Measurements from ENCODE around the gene TRAF2. TPM values are rescaled to one million over a fixed set of nuclear protein-coding genes. Genes with fewer than 3 reads are reported as not detected.

Gene TRAF2
- polyA plus RNA-seq, 2 donors, result 11.0 to 16.6 TPM

DNA sequence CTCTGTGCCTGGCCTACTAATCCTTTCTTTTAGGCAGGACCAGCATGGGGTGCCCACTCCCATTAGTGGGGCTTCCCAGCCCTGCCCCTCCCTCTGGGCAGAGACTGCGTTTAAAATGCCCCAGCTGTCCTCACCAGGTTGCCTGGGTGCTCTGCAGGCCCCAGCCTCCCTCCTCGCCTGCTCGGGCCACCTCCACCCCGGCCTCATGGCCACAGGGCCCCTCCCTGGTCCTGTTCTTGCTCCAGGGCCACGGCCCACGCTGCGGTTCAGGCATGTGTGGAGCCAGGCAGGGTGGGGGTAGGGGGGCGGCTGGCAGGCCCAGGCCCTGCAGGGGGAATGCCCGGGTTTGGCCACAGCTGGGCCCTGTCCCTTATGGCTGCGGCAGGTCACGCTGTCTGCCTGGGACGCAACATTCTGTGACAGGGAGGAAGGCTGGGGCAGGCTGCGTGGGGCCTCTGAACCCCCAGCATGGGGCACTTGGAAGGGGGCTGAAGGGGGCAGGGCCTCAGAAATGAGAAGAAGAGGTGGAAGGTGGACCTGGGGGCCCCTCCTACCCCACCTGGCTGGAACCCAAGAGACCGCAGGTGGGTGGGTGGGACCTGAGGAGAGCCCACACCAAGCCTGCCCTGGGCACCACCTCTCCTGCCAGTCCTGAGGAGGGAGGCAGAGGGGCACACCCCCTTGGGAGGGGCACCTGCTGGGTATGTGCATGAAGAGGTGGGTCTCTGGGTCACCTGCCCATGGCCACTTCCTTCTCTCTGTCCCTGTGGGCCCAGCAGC is 65.4 kb downstream of the TRAF2 start, which contains the start of gene LCN12:
LCN12 (plus strand) TSS at position 733 of the 780 bp plus-strand sequence. CDS start 55 bp downstream, outside the sequence.
- no peaks in the 10 kb centered on the region for H3K27me3 ChIP-seq (ENCODE audit: control insufficient read depth in 1 of 2, insufficient read depth in 2 of 2, low read length in 2 of 2)
- H3K4me3 ChIP-seq (ENCODE audit: low read depth in 1 of 2, low read length in 2 of 2), result no peak within 1 kb of the TSS
- peaks cover 3 to 7% of the 10 kb centered on the region in 2 donors for H3K4me1 ChIP-seq (ENCODE audit: control insufficient read depth in 2 of 2, insufficient read depth in 2 of 2, low read length in 1 of 2)
- H3K36me3 ChIP-seq (ENCODE audit: control insufficient read depth in 2 of 2, insufficient read depth in 2 of 2, low read length in 1 of 2), result no peaks in the 10 kb centered on the region
- H3K9me3 ChIP-seq (ENCODE audit: control insufficient read depth in 2 of 2, insufficient read depth in 1 of 2, low read depth in 1 of 2, low read length in 1 of 2), result no peaks in the 10 kb centered on the region
- no peak within 1 kb of the TSS for H3K27ac ChIP-seq (ENCODE audit: low read depth in 2 of 2, low read length in 1 of 2)
- WGBS, 2 donors, result 82% methylated on average over 14 of the region's 14 CpGs

- H3K27me3 ChIP-seq (ENCODE audit: control insufficient read depth in 1 of 2, insufficient read depth in 2 of 2, low read length in 2 of 2), result no peaks in the 10 kb centered on the region
- H3K4me3 ChIP-seq (ENCODE audit: low read depth in 1 of 2, low read length in 2 of 2), result no peak overlapping the region
- no peaks in the 10 kb centered on the region for H3K36me3 ChIP-seq (ENCODE audit: control insufficient read depth in 2 of 2, insufficient read depth in 2 of 2, low read length in 1 of 2)
- no peaks in the 10 kb centered on the region for H3K9me3 ChIP-seq (ENCODE audit: control insufficient read depth in 2 of 2, insufficient read depth in 1 of 2, low read depth in 1 of 2, low read length in 1 of 2)
- H3K4me1 ChIP-seq (ENCODE audit: control insufficient read depth in 2 of 2, insufficient read depth in 2 of 2, low read length in 1 of 2), result peaks cover 3 to 7% of the 10 kb centered on the region in 2 donors
- WGBS, 2 donors, result 67 to 80% methylated on average over 14 to 15 of the region's 15 CpGs
- H3K27ac ChIP-seq (ENCODE audit: low read depth in 2 of 2, low read length in 1 of 2), result no peak overlapping the region
Measured at GRCh38 chr9:136952321-136952850, 66.1 kb downstream of the TRAF2 start.

- H3K36me3 ChIP-seq (ENCODE audit: control insufficient read depth in 2 of 2, insufficient read depth in 2 of 2, low read length in 1 of 2), result no peaks in the 10 kb centered on the region
- H3K27ac ChIP-seq (ENCODE audit: low read depth in 2 of 2, low read length in 1 of 2), result no peak overlapping the region
- no peaks in the 10 kb centered on the region for H3K27me3 ChIP-seq (ENCODE audit: control insufficient read depth in 1 of 2, insufficient read depth in 2 of 2, low read length in 2 of 2)
- no peak overlapping the region for H3K4me3 ChIP-seq (ENCODE audit: low read depth in 1 of 2, low read length in 2 of 2)
- no peaks in the 10 kb centered on the region for H3K9me3 ChIP-seq (ENCODE audit: control insufficient read depth in 2 of 2, insufficient read depth in 1 of 2, low read depth in 1 of 2, low read length in 1 of 2)
- H3K4me1 ChIP-seq (ENCODE audit: control insufficient read depth in 2 of 2, insufficient read depth in 2 of 2, low read length in 1 of 2), result peaks cover 3 to 5% of the 10 kb centered on the region in 2 donors
- WGBS, 2 donors, result 88 to 91% methylated on average over 44 of the region's 44 CpGs
Measured at GRCh38 chr9:136952876-136953770, 66.8 kb downstream of the TRAF2 start.

DNA sequence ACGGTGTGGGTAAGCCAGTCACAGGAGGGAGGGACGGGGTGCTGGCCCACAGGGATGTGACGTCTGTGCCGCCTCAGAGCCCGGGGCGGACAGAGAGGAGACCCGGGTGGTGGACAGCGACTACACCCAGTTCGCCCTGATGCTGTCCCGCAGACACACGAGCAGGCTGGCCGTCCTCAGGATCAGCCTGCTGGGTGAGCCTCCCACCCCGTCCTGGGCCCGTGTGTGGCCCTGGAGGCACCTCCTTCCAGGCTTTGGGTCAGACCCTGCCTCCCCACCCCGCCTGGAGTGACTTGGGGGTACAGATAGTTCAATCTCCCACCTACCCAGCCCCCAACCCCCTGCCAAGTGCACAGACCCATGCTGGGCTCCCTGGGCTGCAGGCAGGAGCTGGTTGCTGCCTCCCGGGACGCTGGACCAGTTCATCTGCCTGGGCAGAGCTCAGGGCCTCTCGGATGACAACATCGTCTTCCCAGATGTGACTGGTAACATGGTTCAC is 67.5 kb downstream of the TRAF2 start:
- Histone ChIP-seq H3K4me3 (ENCODE audit: low read depth in 1 of 2, low read length in 2 of 2) (no peak overlapping the region), H3K36me3 (ENCODE audit: control insufficient read depth in 2 of 2, insufficient read depth in 2 of 2, low read length in 1 of 2) (no peaks in the 10 kb centered on the region)
- 79 to 84% methylated on average over 18 to 19 of the region's 19 CpGs for WGBS, 2 donors

DNA sequence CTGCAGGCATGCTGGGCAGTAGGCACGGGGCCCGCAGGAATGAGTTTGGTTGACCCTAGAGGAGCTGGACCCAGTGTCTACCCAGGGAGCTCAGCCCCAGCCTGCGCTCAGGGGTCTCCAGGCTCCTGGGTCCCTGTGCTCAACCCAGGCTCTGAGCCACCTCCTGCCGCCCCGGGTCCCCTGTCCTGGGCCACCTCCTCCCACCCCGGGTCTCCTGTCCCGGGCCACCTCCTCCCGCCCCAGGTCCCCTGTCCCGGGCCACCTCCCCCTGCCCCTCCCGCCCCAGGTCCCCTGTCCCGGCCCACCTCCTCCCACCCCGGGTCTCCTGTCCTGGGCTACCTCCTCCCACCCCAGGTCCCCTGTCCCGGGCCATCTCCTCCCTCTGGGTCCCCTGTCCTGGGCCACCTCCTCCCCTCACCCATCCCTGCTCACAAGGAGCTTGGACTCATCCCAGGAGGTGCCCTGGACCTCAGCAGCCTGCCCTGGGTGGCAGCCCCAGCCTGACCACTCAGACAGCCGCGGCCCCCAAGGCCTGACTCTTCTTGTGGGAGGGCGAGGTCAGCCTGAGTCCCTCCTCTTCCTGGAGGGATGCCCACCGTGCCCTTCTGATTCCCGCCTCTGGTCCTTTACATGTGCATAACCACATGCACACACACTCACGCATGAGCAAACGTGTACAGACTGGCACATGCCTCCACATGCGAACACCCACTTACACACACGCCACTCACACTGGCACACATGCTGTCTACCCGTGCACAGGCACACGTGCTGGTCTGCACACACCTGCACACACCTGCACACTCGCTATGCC is 68.2 kb downstream of the TRAF2 start:
- Histone ChIP-seq H3K27me3 (ENCODE audit: control insufficient read depth in 1 of 2, insufficient read depth in 2 of 2, low read length in 2 of 2) (no peaks in the 10 kb centered on the region), H3K27ac (ENCODE audit: low read depth in 2 of 2, low read length in 1 of 2) (no peak overlapping the region), H3K36me3 (ENCODE audit: control insufficient read depth in 2 of 2, insufficient read depth in 2 of 2, low read length in 1 of 2) (no peaks in the 10 kb centered on the region), H3K4me1 (ENCODE audit: control insufficient read depth in 2 of 2, insufficient read depth in 2 of 2, low read length in 1 of 2) (peaks cover 0 to 5% of the 10 kb centered on the region in 2 donors), H3K9me3 (ENCODE audit: control insufficient read depth in 2 of 2, insufficient read depth in 1 of 2, low read depth in 1 of 2, low read length in 1 of 2) (no peaks in the 10 kb centered on the region), H3K4me3 (ENCODE audit: low read depth in 1 of 2, low read length in 2 of 2) (no peak overlapping the region)
- WGBS, 2 donors, result 81 to 87% methylated on average over 25 of the region's 25 CpGs

More for the DNA sequence above, 67.5 kb downstream of the TRAF2 start:
- Histone ChIP-seq H3K27me3 (ENCODE audit: control insufficient read depth in 1 of 2, insufficient read depth in 2 of 2, low read length in 2 of 2) (no peaks in the 10 kb centered on the region), H3K4me1 (ENCODE audit: control insufficient read depth in 2 of 2, insufficient read depth in 2 of 2, low read length in 1 of 2) (peaks cover 3 to 5% of the 10 kb centered on the region in 2 donors), H3K27ac (ENCODE audit: low read depth in 2 of 2, low read length in 1 of 2) (no peak overlapping the region), H3K9me3 (ENCODE audit: control insufficient read depth in 2 of 2, insufficient read depth in 1 of 2, low read depth in 1 of 2, low read length in 1 of 2) (no peaks in the 10 kb centered on the region)

DNA sequence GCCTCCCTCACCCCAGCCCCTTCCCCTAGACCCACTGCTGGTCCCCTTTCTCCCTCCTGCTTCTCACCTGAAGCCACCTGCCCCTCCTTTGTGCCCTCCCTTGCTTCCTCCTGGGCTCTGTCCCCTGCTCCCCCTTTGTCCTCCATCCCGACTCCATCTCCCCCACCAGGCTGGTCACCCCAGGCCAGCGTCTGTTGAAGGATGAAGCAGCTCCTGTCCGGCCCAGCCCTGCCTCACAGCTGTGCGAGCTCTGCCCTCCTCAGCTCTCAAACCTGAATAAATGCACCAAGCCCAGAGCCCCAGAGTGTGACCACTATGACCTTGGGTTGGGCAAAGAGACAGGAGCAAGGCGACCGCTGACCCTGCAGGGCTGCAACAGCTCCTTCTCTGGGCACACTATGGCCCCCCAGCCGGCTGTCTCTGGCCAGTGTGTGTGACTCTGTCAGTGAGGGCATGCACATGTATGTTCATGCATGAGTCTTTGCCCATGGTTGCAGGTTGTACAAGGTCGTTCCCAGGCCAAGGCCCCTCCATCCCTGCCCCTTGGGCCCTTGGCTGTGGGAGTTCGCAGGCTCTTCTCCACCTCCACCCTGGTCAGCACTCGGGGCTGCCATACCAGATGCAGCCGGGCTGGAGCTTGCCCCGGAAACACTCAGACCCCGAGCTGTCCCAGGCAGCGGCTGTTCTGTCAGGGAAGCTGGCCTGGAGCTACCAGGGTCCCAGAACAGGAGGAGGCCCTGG is 69.1 kb downstream of the TRAF2 start:
- 86 to 88% methylated on average over 14 of the region's 14 CpGs for WGBS, 2 donors
- no peaks in the 10 kb centered on the region for H3K9me3 ChIP-seq (ENCODE audit: control insufficient read depth in 2 of 2, insufficient read depth in 1 of 2, low read depth in 1 of 2, low read length in 1 of 2)

DNA sequence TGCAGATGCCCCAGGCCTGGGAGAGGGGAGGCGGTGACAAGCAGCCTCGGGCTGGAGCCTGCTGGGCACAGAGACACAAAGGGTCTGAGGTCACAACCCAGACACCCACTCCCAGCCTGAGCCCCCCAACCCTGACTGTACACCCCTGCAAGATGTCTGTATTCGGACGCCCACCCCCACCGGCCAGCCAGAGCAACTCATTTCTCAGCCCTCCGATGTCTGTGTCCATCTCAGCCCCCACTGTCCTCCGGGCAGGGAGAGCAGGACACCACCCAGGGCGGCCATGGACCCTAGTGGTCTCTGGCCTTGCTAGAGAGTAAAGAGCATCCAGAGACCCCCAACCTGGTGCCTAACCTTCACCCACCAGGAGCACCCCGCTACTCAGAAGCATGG is 69.6 kb downstream of the TRAF2 start:
- Histone ChIP-seq H3K36me3 (ENCODE audit: control insufficient read depth in 2 of 2, insufficient read depth in 2 of 2, low read length in 1 of 2) (no peaks in the 10 kb centered on the region), H3K27ac (ENCODE audit: low read depth in 2 of 2, low read length in 1 of 2) (no peak overlapping the region)
- 89 to 91% methylated on average over 8 to 9 of the region's 9 CpGs for WGBS, 2 donors

More for the DNA sequence above, 69.1 kb downstream of the TRAF2 start:
- Histone ChIP-seq H3K36me3 (ENCODE audit: control insufficient read depth in 2 of 2, insufficient read depth in 2 of 2, low read length in 1 of 2) (no peaks in the 10 kb centered on the region), H3K4me3 (ENCODE audit: low read depth in 1 of 2, low read length in 2 of 2) (no peak overlapping the region), H3K27ac (ENCODE audit: low read depth in 2 of 2, low read length in 1 of 2) (no peak overlapping the region), H3K4me1 (ENCODE audit: control insufficient read depth in 2 of 2, insufficient read depth in 2 of 2, low read length in 1 of 2) (peaks cover 0 to 1% of the 10 kb centered on the region in 2 donors), H3K27me3 (ENCODE audit: control insufficient read depth in 1 of 2, insufficient read depth in 2 of 2, low read length in 2 of 2) (no peaks in the 10 kb centered on the region)

GRCh38 chr9:136956604-136957003 is 70.3 kb downstream of the TRAF2 start:
- Histone ChIP-seq H3K27ac (ENCODE audit: low read depth in 2 of 2, low read length in 1 of 2) (no peak overlapping the region), H3K4me3 (ENCODE audit: low read depth in 1 of 2, low read length in 2 of 2) (no peak overlapping the region), H3K36me3 (ENCODE audit: control insufficient read depth in 2 of 2, insufficient read depth in 2 of 2, low read length in 1 of 2) (no peaks in the 10 kb centered on the region), H3K9me3 (ENCODE audit: control insufficient read depth in 2 of 2, insufficient read depth in 1 of 2, low read depth in 1 of 2, low read length in 1 of 2) (no peaks in the 10 kb centered on the region), H3K4me1 (ENCODE audit: control insufficient read depth in 2 of 2, insufficient read depth in 2 of 2, low read length in 1 of 2) (peaks cover 4 to 7% of the 10 kb centered on the region in 2 donors), H3K27me3 (ENCODE audit: control insufficient read depth in 1 of 2, insufficient read depth in 2 of 2, low read length in 2 of 2) (no peaks in the 10 kb centered on the region)
- 97 to 99% methylated on average over 4 of the region's 4 CpGs for WGBS, 2 donors

More for the DNA sequence above, 69.6 kb downstream of the TRAF2 start:
- no peaks in the 10 kb centered on the region for H3K9me3 ChIP-seq (ENCODE audit: control insufficient read depth in 2 of 2, insufficient read depth in 1 of 2, low read depth in 1 of 2, low read length in 1 of 2)
- no peak overlapping the region for H3K4me3 ChIP-seq (ENCODE audit: low read depth in 1 of 2, low read length in 2 of 2)
- no peaks in the 10 kb centered on the region for H3K27me3 ChIP-seq (ENCODE audit: control insufficient read depth in 1 of 2, insufficient read depth in 2 of 2, low read length in 2 of 2)
- H3K4me1 ChIP-seq (ENCODE audit: control insufficient read depth in 2 of 2, insufficient read depth in 2 of 2, low read length in 1 of 2), result peaks cover under 1% of the 10 kb centered on the region in 2 donors

Measured in esophagus (tissue), 2 donors.